ENCODE measurements around the gene SLC25A3. TPM values are rescaled to one million over a fixed set of nuclear protein-coding genes. Genes with fewer than 3 reads are reported as not detected.

The SLC25A3 gene
- 470 and 528 TPM in 2 replicates for polyA plus RNA-seq (2012; rRNA removed)
- 531 and 589 TPM in 2 replicates for polyA plus RNA-seq (2012; cell fraction: cytosol; rRNA removed)
- polyA plus RNA-seq (2012; cell fraction: nucleus; rRNA removed) = 425 and 473 TPM in 2 replicates

- Histone ChIP-seq H4K20me1 (ENCODE audit: insufficient read depth) (peaks cover 41% of the 10 kb centered on the region), H3K27ac (ENCODE audit: low read depth in 2 of 2, low read length in 1 of 2) (peak within 1 kb of the TSS; percentile 81 to 85), H3K4me2 (peak within 1 kb of the TSS; percentile 84), H3K4me3 (ENCODE audit: low read depth in 2 of 2, low read length in 1 of 2) (peak within 1 kb of the TSS; percentile 72 to 99), H3K36me3 (replicated peaks in 1 of 2; ENCODE audit: control insufficient read depth in 1 of 2, insufficient read depth in 2 of 2, low read length in 1 of 2) (peaks cover 27 to 31% of the 10 kb centered on the region in 2 experiments), H3K9me2 (no peaks in the 10 kb centered on the region), H3K9ac (peak within 1 kb of the TSS; percentile 97), H2AFZ (ENCODE audit: low read depth) (peak within 1 kb of the TSS; percentile 99), H3F3A (replicated peaks; ENCODE audit: insufficient read depth) (peaks cover 19% of the 10 kb centered on the region), H3K79me2 (ENCODE audit: insufficient read depth) (peaks cover 50% of the 10 kb centered on the region), H3K9me3 (no peaks in the 10 kb centered on the region), H3K4me1 (ENCODE audit: control insufficient read depth in 1 of 2, insufficient read depth in 2 of 2, low read depth in 1 of 2, low read length in 1 of 2) (peaks cover 0 to 13% of the 10 kb centered on the region in 2 experiments; a peak in 2 of 4 replicates), H3K27me3 (ENCODE audit: insufficient read depth) (no peaks in the 10 kb centered on the region)
- DNase-seq = peak; percentile 95
- ChIA-PET CTCF (interaction anchor here (0.6 to 5.3 kb wide), 8 partner anchors 11 to 405 kb away, joined by 3 to 29 read pairs (median 6); partner anchors contain the start of gene IKBIP), POLR2A (interaction anchor here (0.9 to 1.7 kb wide), 3 partner anchors 9 to 51 kb away, joined by 3 to 6 read pairs (median 4); partner anchors contain the start of gene IKBIP)
- WGBS (ENCODE audit: low lambda C conversion rate) = 0% methylated on average over 36 of the region's 67 CpGs
- peak; percentile 82 for TF ChIP-seq ELF1 (IDR thresholded peaks at IDR 0.05)
- TF ChIP-seq RAD21 (IDR thresholded peaks at IDR 0.05; ENCODE audit: low read length) = peak; percentile 16; the same call in 1 of the 2 replicates
- peak; percentile 71 for TF ChIP-seq CHD2 (IDR thresholded peaks at IDR 0.05; ENCODE audit: low read length, partially characterized antibody)
- peak; percentile 37; the same call in 1 of the 2 replicates for TF ChIP-seq FOXM1 (IDR thresholded peaks at IDR 0.05; ENCODE audit: low read depth)
- peak; percentile 53; the same call in 1 of the 2 replicates for TF ChIP-seq SIN3A (IDR thresholded peaks at IDR 0.05; ENCODE audit: borderline replicate concordance, low read depth, low read length)
- TF ChIP-seq, protein P1, sequence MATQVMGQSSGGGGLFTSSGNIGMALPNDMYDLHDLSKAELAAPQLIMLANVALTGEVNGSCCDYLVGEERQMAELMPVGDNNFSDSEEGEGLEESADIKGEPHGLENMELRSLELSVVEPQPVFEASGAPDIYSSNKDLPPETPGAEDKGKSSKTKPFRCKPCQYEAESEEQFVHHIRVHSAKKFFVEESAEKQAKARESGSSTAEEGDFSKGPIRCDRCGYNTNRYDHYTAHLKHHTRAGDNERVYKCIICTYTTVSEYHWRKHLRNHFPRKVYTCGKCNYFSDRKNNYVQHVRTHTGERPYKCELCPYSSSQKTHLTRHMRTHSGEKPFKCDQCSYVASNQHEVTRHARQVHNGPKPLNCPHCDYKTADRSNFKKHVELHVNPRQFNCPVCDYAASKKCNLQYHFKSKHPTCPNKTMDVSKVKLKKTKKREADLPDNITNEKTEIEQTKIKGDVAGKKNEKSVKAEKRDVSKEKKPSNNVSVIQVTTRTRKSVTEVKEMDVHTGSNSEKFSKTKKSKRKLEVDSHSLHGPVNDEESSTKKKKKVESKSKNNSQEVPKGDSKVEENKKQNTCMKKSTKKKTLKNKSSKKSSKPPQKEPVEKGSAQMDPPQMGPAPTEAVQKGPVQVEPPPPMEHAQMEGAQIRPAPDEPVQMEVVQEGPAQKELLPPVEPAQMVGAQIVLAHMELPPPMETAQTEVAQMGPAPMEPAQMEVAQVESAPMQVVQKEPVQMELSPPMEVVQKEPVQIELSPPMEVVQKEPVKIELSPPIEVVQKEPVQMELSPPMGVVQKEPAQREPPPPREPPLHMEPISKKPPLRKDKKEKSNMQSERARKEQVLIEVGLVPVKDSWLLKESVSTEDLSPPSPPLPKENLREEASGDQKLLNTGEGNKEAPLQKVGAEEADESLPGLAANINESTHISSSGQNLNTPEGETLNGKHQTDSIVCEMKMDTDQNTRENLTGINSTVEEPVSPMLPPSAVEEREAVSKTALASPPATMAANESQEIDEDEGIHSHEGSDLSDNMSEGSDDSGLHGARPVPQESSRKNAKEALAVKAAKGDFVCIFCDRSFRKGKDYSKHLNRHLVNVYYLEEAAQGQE (IDR thresholded peaks at IDR 0.05; ENCODE audit: low read depth, low read length) = peak; percentile 13; the same call in 1 of the 2 replicates
- TF ChIP-seq RFX5 (IDR thresholded peaks at IDR 0.05; ENCODE audit: low read length) = peak; percentile 60; the same call in 1 of the 2 replicates
- peak; percentile 81 for TF ChIP-seq MXI1 (IDR thresholded peaks at IDR 0.05; ENCODE audit: low read depth, low read length)
- no peak for TF ChIP-seq PBX3 (IDR thresholded peaks at IDR 0.05)
- no peak for TF ChIP-seq RXRA (IDR thresholded peaks at IDR 0.05; ENCODE audit: borderline replicate concordance, low read depth)
- no peak for TF ChIP-seq TEAD4 (IDR thresholded peaks at IDR 0.05; ENCODE audit: borderline replicate concordance, insufficient read depth)
- no peak for TF ChIP-seq FOSL2 (IDR thresholded peaks at IDR 0.05; ENCODE audit: borderline replicate concordance, low read depth)
- no peak for TF ChIP-seq EZH2phosphoT487 (IDR thresholded peaks at IDR 0.05; ENCODE audit: borderline replicate concordance, low read depth)
- TF ChIP-seq, protein P2, sequence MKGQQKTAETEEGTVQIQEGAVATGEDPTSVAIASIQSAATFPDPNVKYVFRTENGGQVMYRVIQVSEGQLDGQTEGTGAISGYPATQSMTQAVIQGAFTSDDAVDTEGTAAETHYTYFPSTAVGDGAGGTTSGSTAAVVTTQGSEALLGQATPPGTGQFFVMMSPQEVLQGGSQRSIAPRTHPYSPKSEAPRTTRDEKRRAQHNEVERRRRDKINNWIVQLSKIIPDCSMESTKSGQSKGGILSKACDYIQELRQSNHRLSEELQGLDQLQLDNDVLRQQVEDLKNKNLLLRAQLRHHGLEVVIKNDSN (IDR thresholded peaks at IDR 0.05; ENCODE audit: borderline replicate concordance, low read depth) = no peak
- peak; percentile 96 for TF ChIP-seq TAF1 (IDR thresholded peaks at IDR 0.05; ENCODE audit: borderline replicate concordance, low read depth, low read length)
- TF ChIP-seq MEF2A (IDR thresholded peaks at IDR 0.05; ENCODE audit: borderline replicate concordance, low read depth) = no peak
- no peak for TF ChIP-seq FOXJ3 (CRISPR knock-in tag; IDR thresholded peaks at IDR 0.05)
- TF ChIP-seq GABPA (IDR thresholded peaks at IDR 0.05; ENCODE audit: low read depth) = peak; percentile 65
- TF ChIP-seq YY1 (IDR thresholded peaks at IDR 0.05; ENCODE audit: low read depth) = peak; percentile 84
- TF ChIP-seq, protein P3, sequence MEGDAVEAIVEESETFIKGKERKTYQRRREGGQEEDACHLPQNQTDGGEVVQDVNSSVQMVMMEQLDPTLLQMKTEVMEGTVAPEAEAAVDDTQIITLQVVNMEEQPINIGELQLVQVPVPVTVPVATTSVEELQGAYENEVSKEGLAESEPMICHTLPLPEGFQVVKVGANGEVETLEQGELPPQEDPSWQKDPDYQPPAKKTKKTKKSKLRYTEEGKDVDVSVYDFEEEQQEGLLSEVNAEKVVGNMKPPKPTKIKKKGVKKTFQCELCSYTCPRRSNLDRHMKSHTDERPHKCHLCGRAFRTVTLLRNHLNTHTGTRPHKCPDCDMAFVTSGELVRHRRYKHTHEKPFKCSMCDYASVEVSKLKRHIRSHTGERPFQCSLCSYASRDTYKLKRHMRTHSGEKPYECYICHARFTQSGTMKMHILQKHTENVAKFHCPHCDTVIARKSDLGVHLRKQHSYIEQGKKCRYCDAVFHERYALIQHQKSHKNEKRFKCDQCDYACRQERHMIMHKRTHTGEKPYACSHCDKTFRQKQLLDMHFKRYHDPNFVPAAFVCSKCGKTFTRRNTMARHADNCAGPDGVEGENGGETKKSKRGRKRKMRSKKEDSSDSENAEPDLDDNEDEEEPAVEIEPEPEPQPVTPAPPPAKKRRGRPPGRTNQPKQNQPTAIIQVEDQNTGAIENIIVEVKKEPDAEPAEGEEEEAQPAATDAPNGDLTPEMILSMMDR (IDR thresholded peaks at IDR 0.05) = no peak
- no peak for TF ChIP-seq USF2 (IDR thresholded peaks at IDR 0.05; ENCODE audit: borderline replicate concordance, low read depth, low read length)
- peak; percentile 80 for TF ChIP-seq MAX (IDR thresholded peaks at IDR 0.05; ENCODE audit: low read depth)
- TF ChIP-seq JUND (IDR thresholded peaks at IDR 0.05) = no peak
These were observed at the start of gene SLC25A3 for GRCh38 chr12:98593351-98594049. Gene SLC25A3 (plus strand): TSS chr12:98593686. CDS start chr12:98593979, 293 bp downstream.

All from SK-N-SH (cell line).